HG03025 (cell line): ENCODE results near the gene SEMA4D.

Experiments
- ATAC-seq: cut with Tn5 transposase; IDR thresholded peaks from one replicate; pipeline ENCODE4 v1.9.1; 2021; ENCODE audit warnings: mild to moderate bottlenecking, moderate library complexity; ENCODE audit not compliant: unreplicated experiment, low FRiP score

SEMA4D gene, protein sequence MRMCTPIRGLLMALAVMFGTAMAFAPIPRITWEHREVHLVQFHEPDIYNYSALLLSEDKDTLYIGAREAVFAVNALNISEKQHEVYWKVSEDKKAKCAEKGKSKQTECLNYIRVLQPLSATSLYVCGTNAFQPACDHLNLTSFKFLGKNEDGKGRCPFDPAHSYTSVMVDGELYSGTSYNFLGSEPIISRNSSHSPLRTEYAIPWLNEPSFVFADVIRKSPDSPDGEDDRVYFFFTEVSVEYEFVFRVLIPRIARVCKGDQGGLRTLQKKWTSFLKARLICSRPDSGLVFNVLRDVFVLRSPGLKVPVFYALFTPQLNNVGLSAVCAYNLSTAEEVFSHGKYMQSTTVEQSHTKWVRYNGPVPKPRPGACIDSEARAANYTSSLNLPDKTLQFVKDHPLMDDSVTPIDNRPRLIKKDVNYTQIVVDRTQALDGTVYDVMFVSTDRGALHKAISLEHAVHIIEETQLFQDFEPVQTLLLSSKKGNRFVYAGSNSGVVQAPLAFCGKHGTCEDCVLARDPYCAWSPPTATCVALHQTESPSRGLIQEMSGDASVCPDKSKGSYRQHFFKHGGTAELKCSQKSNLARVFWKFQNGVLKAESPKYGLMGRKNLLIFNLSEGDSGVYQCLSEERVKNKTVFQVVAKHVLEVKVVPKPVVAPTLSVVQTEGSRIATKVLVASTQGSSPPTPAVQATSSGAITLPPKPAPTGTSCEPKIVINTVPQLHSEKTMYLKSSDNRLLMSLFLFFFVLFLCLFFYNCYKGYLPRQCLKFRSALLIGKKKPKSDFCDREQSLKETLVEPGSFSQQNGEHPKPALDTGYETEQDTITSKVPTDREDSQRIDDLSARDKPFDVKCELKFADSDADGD

GRCh38 chr9:89497978-89498851, at the start of gene SEMA4D:
Gene SEMA4D (minus strand): TSS chr9:89498113. CDS start chr9:89405456, 92,657 bp downstream.
- no peak for ATAC-seq

GRCh38 chr9:89547000-89547399, 49.1 kb upstream of the SEMA4D start:
- no peak for ATAC-seq

DNA sequence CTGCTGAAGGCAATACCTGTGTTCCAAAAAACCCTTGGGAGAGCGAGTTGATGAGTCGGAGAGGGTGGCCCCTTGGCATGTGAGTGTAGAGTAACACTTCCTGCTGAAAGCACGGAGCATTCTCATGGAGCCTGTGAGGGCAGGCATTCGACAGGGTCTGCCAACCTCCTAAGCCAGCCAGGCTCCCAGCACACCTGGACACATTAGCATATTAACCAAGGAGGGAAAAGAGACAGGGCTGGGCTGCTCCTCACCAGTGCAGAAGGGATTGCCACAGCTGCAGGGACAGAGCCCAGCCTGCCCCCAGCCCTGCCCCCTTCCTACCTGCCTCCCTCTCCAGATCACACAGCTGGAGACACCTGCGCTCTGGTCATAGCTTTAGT, 46.4 kb upstream of the SEMA4D start:
- ATAC-seq = no peak

GRCh38 chr9:89543621-89544278, 45.8 kb upstream of the SEMA4D start:
- ATAC-seq = no peak

- no peak for ATAC-seq
Measured at GRCh38 chr9:89543111-89543510, 45.2 kb upstream of the SEMA4D start.

DNA sequence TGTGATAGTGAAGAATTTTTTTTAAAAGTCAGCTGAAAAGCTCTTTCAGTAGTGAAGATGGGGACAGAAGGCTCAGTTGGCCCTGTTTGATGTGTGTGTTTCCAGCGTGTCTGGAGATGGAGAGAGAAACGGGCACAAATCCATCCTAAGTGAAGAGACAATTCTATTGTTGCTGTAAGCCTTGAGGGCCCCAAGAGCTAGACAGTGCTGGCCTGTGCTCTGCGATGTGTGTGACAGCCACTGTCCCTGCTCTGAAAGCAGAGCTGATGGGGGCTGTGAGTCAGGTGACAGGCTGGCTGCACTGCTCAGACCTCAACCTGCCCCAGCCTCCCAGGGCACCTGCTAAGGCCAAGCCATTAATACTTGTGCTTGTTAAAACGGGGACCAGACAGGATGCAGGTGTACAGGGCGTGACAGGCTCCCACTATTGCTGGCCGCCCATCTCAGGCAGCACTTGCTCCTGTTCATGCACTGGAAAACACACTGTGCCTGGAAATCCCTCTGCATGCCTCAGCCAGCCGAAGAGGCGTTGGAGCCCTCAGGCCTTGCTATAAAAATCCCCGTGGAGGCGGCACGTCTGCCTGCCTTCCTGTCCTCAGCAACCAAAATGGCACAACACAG, 44.6 kb upstream of the SEMA4D start:
- ATAC-seq = peak; percentile 79

DNA sequence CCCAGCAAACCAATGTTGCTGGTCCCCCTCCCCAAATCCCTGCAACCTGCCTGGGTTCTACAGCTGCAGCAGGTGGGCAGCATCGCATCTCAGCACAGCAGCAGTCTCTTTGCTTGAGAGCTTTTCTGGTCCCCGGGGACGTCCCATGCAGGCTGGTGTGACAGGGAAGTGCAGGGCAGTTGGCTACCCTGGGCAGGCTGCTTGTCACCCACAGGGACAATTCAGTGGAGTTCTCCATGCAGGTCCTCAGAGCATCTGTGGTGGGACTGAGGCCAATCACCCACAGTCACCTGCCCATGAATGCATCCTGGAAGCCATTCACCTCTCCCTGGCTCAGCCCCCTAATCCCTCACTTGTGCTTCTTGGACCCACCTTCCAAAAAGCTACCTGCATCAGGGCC, 43.9 kb upstream of the SEMA4D start:
- no peak for ATAC-seq

- ATAC-seq = no peak
Measured at GRCh38 chr9:89539374-89539773, 41.5 kb upstream of the SEMA4D start.

DNA sequence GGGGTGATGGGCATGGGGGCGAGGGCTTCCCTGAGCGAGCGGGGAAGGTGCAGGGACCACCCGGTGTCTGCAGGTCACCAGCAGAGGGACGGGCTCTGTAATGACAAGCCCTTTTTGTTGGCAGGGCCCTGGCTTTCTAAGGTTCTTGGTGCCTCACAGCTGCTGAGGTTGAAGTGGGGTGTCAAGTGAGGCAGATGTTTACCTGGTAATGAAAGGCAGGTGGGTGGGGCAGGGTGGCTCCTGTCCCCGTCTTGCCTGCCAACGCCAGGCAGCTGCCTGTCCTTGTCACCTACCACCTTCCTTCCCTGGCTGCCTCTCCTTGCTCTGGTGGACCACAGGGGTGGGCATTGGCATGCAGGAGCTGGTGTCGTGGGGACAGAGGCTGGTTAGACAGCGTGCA, 41.0 kb upstream of the SEMA4D start:
- ATAC-seq = no peak

- no peak for ATAC-seq
Measured at GRCh38 chr9:89537166-89537565, 39.3 kb upstream of the SEMA4D start.

- no peak for ATAC-seq
Measured at GRCh38 chr9:89536600-89536999, 38.7 kb upstream of the SEMA4D start.

- ATAC-seq = no peak
Measured at GRCh38 chr9:89536145-89536574, 38.2 kb upstream of the SEMA4D start.

- no peak for ATAC-seq
Measured at GRCh38 chr9:89535461-89535860, 37.5 kb upstream of the SEMA4D start.

DNA sequence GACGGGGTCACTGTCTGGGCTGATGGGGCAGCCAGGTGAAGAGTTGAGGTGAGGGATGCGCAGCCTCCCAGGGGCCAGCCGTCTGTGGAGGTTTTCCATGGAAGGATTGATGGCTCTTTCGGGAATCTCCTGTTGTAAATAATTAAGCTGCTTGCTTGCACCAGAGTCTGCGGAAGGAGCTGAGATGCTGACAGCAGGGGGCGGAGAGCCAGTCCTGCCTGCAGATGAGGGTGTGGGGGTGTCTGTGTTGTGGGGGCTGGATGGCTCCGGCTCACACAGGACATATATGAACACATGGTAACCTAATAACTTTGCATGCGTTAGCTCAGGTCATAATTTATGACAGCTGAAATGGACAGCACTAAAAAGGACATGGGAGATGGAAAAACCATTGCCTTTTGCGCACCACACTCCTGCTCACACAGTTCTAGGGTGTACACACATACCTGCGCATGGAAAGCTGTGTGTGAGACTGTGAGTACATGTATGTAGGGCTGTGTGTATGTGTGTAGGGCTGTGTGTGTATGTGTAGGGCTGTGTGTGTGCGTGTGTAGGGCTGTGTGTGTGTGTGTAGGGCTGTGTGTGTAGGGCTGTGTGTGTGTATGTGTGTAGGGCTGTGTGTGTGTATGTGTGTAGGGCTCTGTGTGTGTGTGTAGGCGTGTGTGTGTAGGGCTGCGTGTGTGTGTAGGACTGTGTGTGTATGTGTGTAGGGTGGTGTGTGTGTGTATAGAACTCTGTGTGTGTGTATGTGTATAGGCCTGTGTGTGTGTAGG, 36.8 kb upstream of the SEMA4D start:
- ATAC-seq = no peak

GRCh38 chr9:89533411-89534095, 35.6 kb upstream of the SEMA4D start:
- ATAC-seq = no peak

- no peak for ATAC-seq
Measured at GRCh38 chr9:89532944-89533343, 35.0 kb upstream of the SEMA4D start.

DNA sequence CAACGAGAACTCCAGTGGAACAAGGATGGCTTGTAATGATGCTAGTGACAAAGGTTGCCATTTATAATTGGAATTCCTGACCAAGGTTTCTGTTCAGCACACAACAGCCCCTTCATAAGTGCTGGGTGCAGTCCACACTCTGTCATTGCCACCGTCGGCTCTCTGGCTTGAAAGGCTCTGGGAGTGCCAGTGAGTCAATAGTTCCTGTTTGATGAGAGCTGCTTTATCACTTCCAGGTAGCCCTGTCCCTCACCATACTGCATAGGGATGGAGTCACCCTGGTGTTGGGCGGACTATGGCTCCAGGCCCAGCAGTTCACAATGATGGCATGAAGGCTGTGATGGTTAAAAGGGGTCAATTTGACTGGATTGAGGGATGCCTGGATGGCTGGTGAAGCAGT, 34.6 kb upstream of the SEMA4D start:
- no peak for ATAC-seq

DNA sequence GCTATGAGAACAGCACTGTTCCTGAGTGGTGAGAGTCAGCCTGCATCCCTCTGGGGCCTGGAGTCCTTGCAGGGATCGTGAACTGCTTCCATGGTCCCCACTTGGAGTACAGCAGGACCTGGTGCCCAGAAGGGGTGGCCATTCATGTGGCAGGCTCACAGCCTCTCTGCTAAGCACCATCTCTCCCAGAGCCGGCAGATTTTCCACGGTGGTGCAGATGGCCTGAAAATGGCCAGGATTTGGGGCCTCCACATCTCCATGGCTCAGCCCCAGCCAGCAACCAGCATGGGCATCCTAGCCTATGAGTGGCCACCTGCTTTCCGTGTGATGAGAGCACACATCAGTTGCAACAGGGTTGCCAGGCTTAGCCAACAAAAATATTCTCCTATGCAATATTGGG, 33.9 kb upstream of the SEMA4D start:
- no peak for ATAC-seq
